GM03348 (cell line): ENCODE results near the gene STK39.

Experiments
- DNase-seq: peaks from one replicate; pipeline ENCODE4 v3.0.0; 2012; ENCODE audit warnings: low spot score

The STK39 gene

GRCh38 chr2:168207851-168208250 lies 39.5 kb downstream of the STK39 start:
- DNase-seq = no peak

- no peak for DNase-seq
These were observed 43.4 kb downstream of the STK39 start for GRCh38 chr2:168203762-168204693.

GRCh38 chr2:168201584-168202116 lies 45.7 kb downstream of the STK39 start:
- no peak for DNase-seq

GRCh38 chr2:168200930-168201583 lies 46.3 kb downstream of the STK39 start:
- DNase-seq = no peak

- DNase-seq = peak; percentile 49
These were observed 48.8 kb downstream of the STK39 start for GRCh38 chr2:168198476-168199207.

- DNase-seq = no peak
These were observed 50.6 kb downstream of the STK39 start for GRCh38 chr2:168196764-168197180.

- peak; percentile 68 for DNase-seq
These were observed 52.4 kb downstream of the STK39 start for GRCh38 chr2:168194784-168195522.

GRCh38 chr2:168192839-168193616 lies 54.4 kb downstream of the STK39 start:
- DNase-seq = no peak

- no peak for DNase-seq
These were observed 55.2 kb downstream of the STK39 start for GRCh38 chr2:168191955-168192785.

GRCh38 chr2:168190590-168191336 lies 56.6 kb downstream of the STK39 start:
- no peak for DNase-seq

GRCh38 chr2:168189835-168190569 lies 57.4 kb downstream of the STK39 start:
- peak; percentile 67 for DNase-seq

- DNase-seq = no peak
These were observed 59.4 kb downstream of the STK39 start for GRCh38 chr2:168188002-168188401.

GRCh38 chr2:168186452-168186851 lies 60.9 kb downstream of the STK39 start:
- no peak for DNase-seq

- DNase-seq = no peak
These were observed 61.7 kb downstream of the STK39 start for GRCh38 chr2:168185583-168186274.

GRCh38 chr2:168184681-168185513 lies 62.5 kb downstream of the STK39 start:
- DNase-seq = peak; percentile 21

- DNase-seq = no peak
These were observed 63.9 kb downstream of the STK39 start for GRCh38 chr2:168183308-168183997.
